DMS153 treated with DMSO at 0.1 percent for 48 hours (cell line): ENCODE data around the gene ZNF224.

Source experiments
- DNase-seq: peaks from one replicate; lab custom pipeline; 2025; ENCODE audit not compliant: unreplicated experiment; lab: John Stamatoyannopoulos, UW

Gene ZNF224

GRCh38 chr19:44093931-44094765 lies at the start of gene ZNF224:
ZNF224 (plus strand) TSS chr19:44094361; CDS start chr19:44097874, 3,513 bp downstream.
- peak; percentile 88 for DNase-seq

- DNase-seq, result peak; percentile 18
Observed at GRCh38 chr19:44050740-44051649, 43.2 kb upstream of the ZNF224 start.

- peak; percentile 98 for DNase-seq
Observed at GRCh38 chr19:44051650-44052402, 42.3 kb upstream of the ZNF224 start, which contains the start of gene ZNF223. ZNF223 (plus strand) TSS chr19:44052036; CDS start chr19:44055177, 3,141 bp downstream.

- no peak for DNase-seq
Observed at GRCh38 chr19:44055870-44056269, 38.3 kb upstream of the ZNF224 start.

- no peak for DNase-seq
Observed at GRCh38 chr19:44059229-44059628, 34.9 kb upstream of the ZNF224 start.

- no peak for DNase-seq
Observed at GRCh38 chr19:44061038-44061437, 33.1 kb upstream of the ZNF224 start.

- no peak for DNase-seq
Observed at GRCh38 chr19:44066305-44066704, 27.9 kb upstream of the ZNF224 start.

- no peak for DNase-seq
Observed at GRCh38 chr19:44069415-44069814, 24.7 kb upstream of the ZNF224 start.

GRCh38 chr19:44071824-44072542 lies 22.2 kb upstream of the ZNF224 start, which contains the start of gene ZNF284:
ZNF284 (plus strand) TSS chr19:44072159; CDS start chr19:44076390, 4,231 bp downstream.
- DNase-seq, result peak; percentile 88

- no peak for DNase-seq
Observed at GRCh38 chr19:44072543-44073401, 21.4 kb upstream of the ZNF224 start.

- no peak for DNase-seq
Observed at GRCh38 chr19:44076325-44076724, 17.8 kb upstream of the ZNF224 start.

GRCh38 chr19:44092108-44092507 lies 2.1 kb upstream of the ZNF224 start:
- no peak for DNase-seq

GRCh38 chr19:44107751-44108150 lies 13.6 kb downstream of the ZNF224 start:
- no peak for DNase-seq

GRCh38 chr19:44109458-44109857 lies 15.3 kb downstream of the ZNF224 start:
- DNase-seq, result no peak

- no peak for DNase-seq
Observed at GRCh38 chr19:44111910-44112463, 17.8 kb downstream of the ZNF224 start.

- DNase-seq, result no peak
Observed at GRCh38 chr19:44112802-44113137, 18.6 kb downstream of the ZNF224 start.

GRCh38 chr19:44113138-44113783 lies 19.1 kb downstream of the ZNF224 start, which contains the start of gene ZNF225:
ZNF225 (plus strand) TSS chr19:44113399; CDS start chr19:44115828, 2,429 bp downstream.
- DNase-seq, result peak; percentile 97

GRCh38 chr19:44113784-44114390 lies 19.7 kb downstream of the ZNF224 start:
- DNase-seq, result no peak
